Measurements from ENCODE around the gene NHSL2. TPM values are rescaled to one million over a fixed set of nuclear protein-coding genes. Genes with fewer than 3 reads are reported as not detected.

Gene NHSL2
- polyA plus RNA-seq, 2 donors: 0.41 to 0.51 TPM

DNA sequence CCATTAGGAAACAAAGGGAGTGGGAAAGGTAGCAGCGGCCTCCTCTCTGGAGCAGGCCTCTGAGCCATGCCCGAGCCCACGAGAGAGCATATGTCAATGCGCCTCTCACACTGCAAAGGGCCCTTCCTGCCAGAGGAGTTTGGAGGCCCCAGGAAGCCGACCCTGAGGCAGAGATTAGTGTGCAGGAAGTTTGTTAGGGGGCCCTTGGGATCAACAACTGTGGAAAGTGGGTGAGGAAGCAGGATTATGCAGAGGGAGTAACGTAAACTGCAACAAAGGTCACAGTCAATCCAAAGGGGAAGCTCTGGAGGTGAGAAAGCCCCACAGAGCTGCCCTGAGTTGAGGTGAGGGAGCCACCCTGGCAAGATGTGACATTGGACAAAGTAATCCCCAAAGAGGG lies 203.7 kb downstream of the NHSL2 start:
- H3K4me3 ChIP-seq (ENCODE audit: low read depth in 1 of 2, low read length in 2 of 2): no peak overlapping the region
- no peak overlapping the region for H3K27ac ChIP-seq (ENCODE audit: low read depth in 2 of 2, low read length in 1 of 2)
- 67 to 73% methylated on average over 6 of the region's 6 CpGs for WGBS, 2 donors
- H3K36me3 ChIP-seq (ENCODE audit: control insufficient read depth in 2 of 2, insufficient read depth in 2 of 2, low read length in 1 of 2): no peaks in the 10 kb centered on the region
- H3K9me3 ChIP-seq (ENCODE audit: control insufficient read depth in 2 of 2, insufficient read depth in 1 of 2, low read depth in 1 of 2, low read length in 1 of 2): no peaks in the 10 kb centered on the region
- H3K4me1 ChIP-seq (ENCODE audit: control insufficient read depth in 2 of 2, insufficient read depth in 2 of 2, low read length in 1 of 2): no peaks in the 10 kb centered on the region
- H3K27me3 ChIP-seq (ENCODE audit: control insufficient read depth in 1 of 2, insufficient read depth in 2 of 2, low read length in 2 of 2): peaks cover 0 to 7% of the 10 kb centered on the region in 2 donors

DNA sequence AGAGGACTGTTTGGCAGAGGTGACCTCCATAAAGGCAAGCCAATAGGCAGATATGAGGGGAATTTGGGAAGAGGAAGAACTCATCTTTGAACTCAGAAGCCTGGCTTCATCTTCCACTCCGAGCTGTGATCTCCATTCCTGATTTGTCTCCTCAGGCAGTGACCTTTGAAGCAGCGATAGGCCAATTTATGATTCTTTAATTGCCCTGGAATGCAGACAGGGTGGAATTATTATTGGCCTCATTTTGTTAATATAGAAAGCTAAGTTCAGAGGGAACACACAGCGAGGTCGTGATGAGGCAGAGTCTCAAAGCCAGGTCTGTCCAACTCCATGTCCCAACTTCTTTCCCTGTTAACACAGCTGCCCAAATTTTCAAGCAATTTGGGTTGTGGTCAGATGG lies 204.2 kb downstream of the NHSL2 start:
- no peak overlapping the region for H3K27ac ChIP-seq (ENCODE audit: low read depth in 2 of 2, low read length in 1 of 2)

DNA sequence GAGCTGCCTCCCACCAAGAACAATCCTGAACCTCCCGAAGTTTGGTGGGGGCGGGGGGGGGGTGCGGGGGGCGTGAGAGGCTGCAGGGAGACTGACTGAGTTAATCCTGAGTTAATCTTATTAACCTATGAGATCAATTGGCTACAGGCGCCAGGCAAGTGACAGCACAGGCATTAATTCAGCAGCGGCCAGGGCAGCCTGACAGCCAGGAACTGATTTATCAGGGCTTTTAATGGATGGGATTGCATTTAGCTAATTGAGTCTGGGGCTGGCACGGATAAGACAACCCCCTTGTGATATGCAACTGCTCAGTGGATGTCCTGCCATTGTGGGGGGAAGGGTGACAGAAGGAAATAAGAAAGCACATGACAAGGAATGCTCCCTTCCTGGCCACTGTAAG lies 204.7 kb downstream of the NHSL2 start:
- no peaks in the 10 kb centered on the region for H3K36me3 ChIP-seq (ENCODE audit: control insufficient read depth in 2 of 2, insufficient read depth in 2 of 2, low read length in 1 of 2)
- WGBS, 2 donors: 38 to 49% methylated on average over 7 of the region's 7 CpGs
- peaks cover 0 to 7% of the 10 kb centered on the region in 2 donors for H3K27me3 ChIP-seq (ENCODE audit: control insufficient read depth in 1 of 2, insufficient read depth in 2 of 2, low read length in 2 of 2)
- no peak overlapping the region for H3K4me3 ChIP-seq (ENCODE audit: low read depth in 1 of 2, low read length in 2 of 2)
- H3K9me3 ChIP-seq (ENCODE audit: control insufficient read depth in 2 of 2, insufficient read depth in 1 of 2, low read depth in 1 of 2, low read length in 1 of 2): no peaks in the 10 kb centered on the region
- no peaks in the 10 kb centered on the region for H3K4me1 ChIP-seq (ENCODE audit: control insufficient read depth in 2 of 2, insufficient read depth in 2 of 2, low read length in 1 of 2)
- no peak overlapping the region for H3K27ac ChIP-seq (ENCODE audit: low read depth in 2 of 2, low read length in 1 of 2)

More for the DNA sequence above, 204.2 kb downstream of the NHSL2 start:
- peaks cover 0 to 7% of the 10 kb centered on the region in 2 donors for H3K27me3 ChIP-seq (ENCODE audit: control insufficient read depth in 1 of 2, insufficient read depth in 2 of 2, low read length in 2 of 2)
- no peaks in the 10 kb centered on the region for H3K9me3 ChIP-seq (ENCODE audit: control insufficient read depth in 2 of 2, insufficient read depth in 1 of 2, low read depth in 1 of 2, low read length in 1 of 2)
- no peak overlapping the region for H3K4me3 ChIP-seq (ENCODE audit: low read depth in 1 of 2, low read length in 2 of 2)
- H3K4me1 ChIP-seq (ENCODE audit: control insufficient read depth in 2 of 2, insufficient read depth in 2 of 2, low read length in 1 of 2): no peaks in the 10 kb centered on the region
- no peaks in the 10 kb centered on the region for H3K36me3 ChIP-seq (ENCODE audit: control insufficient read depth in 2 of 2, insufficient read depth in 2 of 2, low read length in 1 of 2)
- WGBS, 2 donors: 69 to 80% methylated on average over 4 of the region's 4 CpGs

DNA sequence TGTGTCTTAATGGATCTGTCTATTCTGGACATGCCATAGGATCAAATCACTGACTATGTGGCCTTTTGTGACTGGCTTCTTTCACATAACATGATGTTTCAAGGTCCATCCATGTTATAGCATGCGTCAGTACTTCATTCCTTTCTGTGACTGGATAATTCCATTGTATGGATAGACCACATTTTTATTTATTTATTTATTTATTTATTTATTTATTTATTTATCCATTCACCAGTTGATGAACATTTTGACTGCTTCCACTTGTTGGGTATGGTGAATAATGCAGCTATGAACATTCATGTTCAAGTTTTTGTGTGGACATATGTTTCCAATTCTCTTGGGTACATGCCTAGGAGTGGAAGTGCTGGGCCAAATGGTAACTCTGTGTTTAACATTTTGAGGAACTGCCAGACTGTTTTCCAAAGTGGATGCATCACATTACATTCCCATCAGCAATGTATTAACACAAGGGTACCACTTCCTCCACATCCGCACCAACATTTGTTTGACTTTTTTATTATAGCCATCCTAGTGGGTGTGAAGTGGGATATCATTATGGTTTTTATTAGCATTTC lies 207.1 kb downstream of the NHSL2 start:
- H3K27me3 ChIP-seq (ENCODE audit: control insufficient read depth in 1 of 2, insufficient read depth in 2 of 2, low read length in 2 of 2): peaks cover 0 to 7% of the 10 kb centered on the region in 2 donors
- WGBS, 2 donors: 92 to 97% methylated on average over 2 of the region's 2 CpGs
- no peak overlapping the region for H3K4me3 ChIP-seq (ENCODE audit: low read depth in 1 of 2, low read length in 2 of 2)
- no peaks in the 10 kb centered on the region for H3K9me3 ChIP-seq (ENCODE audit: control insufficient read depth in 2 of 2, insufficient read depth in 1 of 2, low read depth in 1 of 2, low read length in 1 of 2)
- no peak overlapping the region for H3K27ac ChIP-seq (ENCODE audit: low read depth in 2 of 2, low read length in 1 of 2)
- no peaks in the 10 kb centered on the region for H3K36me3 ChIP-seq (ENCODE audit: control insufficient read depth in 2 of 2, insufficient read depth in 2 of 2, low read length in 1 of 2)
- peaks cover 0 to 2% of the 10 kb centered on the region in 2 donors for H3K4me1 ChIP-seq (ENCODE audit: control insufficient read depth in 2 of 2, insufficient read depth in 2 of 2, low read length in 1 of 2)

DNA sequence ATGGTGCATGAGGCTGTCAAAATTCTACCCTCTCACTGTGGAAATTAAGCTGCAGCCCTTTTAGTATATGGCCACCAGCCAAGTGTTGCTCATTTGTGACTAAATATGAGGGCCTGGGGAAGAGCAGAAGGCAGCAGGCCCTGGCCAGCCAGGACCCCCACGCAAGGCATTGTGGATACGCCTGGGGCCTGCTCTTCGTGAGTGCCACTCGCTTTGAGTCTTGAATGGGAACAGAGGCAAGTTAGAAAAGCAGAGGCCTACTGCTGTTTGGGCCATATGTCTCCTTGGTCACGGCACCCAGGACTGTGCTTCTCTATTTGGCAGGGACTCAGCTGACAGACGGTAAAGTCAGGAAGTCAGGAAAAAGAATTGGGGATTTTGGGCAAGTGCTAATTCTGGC lies 210.2 kb downstream of the NHSL2 start:
- H3K4me1 ChIP-seq (ENCODE audit: control insufficient read depth in 2 of 2, insufficient read depth in 2 of 2, low read length in 1 of 2): peaks cover 2% of the 10 kb centered on the region in 2 donors
- WGBS, 2 donors: 53 to 73% methylated on average over 6 of the region's 6 CpGs
- no peaks in the 10 kb centered on the region for H3K9me3 ChIP-seq (ENCODE audit: control insufficient read depth in 2 of 2, insufficient read depth in 1 of 2, low read depth in 1 of 2, low read length in 1 of 2)
- no peak overlapping the region for H3K4me3 ChIP-seq (ENCODE audit: low read depth in 1 of 2, low read length in 2 of 2)
- peaks cover 0 to 1% of the 10 kb centered on the region in 2 donors for H3K27me3 ChIP-seq (ENCODE audit: control insufficient read depth in 1 of 2, insufficient read depth in 2 of 2, low read length in 2 of 2)
- H3K36me3 ChIP-seq (ENCODE audit: control insufficient read depth in 2 of 2, insufficient read depth in 2 of 2, low read length in 1 of 2): no peaks in the 10 kb centered on the region
- peak overlapping the region; percentile 57 to 65 for H3K27ac ChIP-seq (ENCODE audit: low read depth in 2 of 2, low read length in 1 of 2)

DNA sequence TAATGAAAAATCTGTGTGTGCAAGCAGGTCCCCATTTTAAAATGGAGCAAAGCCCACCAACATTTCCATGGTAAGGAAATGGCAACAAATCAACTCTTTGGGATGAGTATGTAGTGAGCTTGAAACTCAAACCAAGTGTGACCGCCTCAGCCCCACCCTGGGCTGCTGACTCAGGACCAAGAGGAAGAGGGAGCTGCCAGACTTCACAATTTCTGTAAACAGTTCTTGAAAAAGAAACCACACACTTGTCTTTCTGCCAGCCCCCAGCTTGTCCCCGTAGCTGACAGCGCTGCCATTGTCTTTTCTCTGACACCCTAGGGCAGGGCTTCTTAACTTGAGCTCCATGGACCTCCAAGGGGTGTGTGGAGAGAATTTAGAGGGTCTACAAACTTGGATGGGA lies 210.7 kb downstream of the NHSL2 start:
- H3K27ac ChIP-seq (ENCODE audit: low read depth in 2 of 2, low read length in 1 of 2): peak overlapping the region; percentile 53 to 65
- no peaks in the 10 kb centered on the region for H3K9me3 ChIP-seq (ENCODE audit: control insufficient read depth in 2 of 2, insufficient read depth in 1 of 2, low read depth in 1 of 2, low read length in 1 of 2)
- 0 to 44% methylated on average over 3 of the region's 3 CpGs for WGBS, 2 donors
- no peak overlapping the region for H3K4me3 ChIP-seq (ENCODE audit: low read depth in 1 of 2, low read length in 2 of 2)
- no peaks in the 10 kb centered on the region for H3K36me3 ChIP-seq (ENCODE audit: control insufficient read depth in 2 of 2, insufficient read depth in 2 of 2, low read length in 1 of 2)
- no peaks in the 10 kb centered on the region for H3K27me3 ChIP-seq (ENCODE audit: control insufficient read depth in 1 of 2, insufficient read depth in 2 of 2, low read length in 2 of 2)
- peaks cover 2% of the 10 kb centered on the region in 2 donors for H3K4me1 ChIP-seq (ENCODE audit: control insufficient read depth in 2 of 2, insufficient read depth in 2 of 2, low read length in 1 of 2)

DNA sequence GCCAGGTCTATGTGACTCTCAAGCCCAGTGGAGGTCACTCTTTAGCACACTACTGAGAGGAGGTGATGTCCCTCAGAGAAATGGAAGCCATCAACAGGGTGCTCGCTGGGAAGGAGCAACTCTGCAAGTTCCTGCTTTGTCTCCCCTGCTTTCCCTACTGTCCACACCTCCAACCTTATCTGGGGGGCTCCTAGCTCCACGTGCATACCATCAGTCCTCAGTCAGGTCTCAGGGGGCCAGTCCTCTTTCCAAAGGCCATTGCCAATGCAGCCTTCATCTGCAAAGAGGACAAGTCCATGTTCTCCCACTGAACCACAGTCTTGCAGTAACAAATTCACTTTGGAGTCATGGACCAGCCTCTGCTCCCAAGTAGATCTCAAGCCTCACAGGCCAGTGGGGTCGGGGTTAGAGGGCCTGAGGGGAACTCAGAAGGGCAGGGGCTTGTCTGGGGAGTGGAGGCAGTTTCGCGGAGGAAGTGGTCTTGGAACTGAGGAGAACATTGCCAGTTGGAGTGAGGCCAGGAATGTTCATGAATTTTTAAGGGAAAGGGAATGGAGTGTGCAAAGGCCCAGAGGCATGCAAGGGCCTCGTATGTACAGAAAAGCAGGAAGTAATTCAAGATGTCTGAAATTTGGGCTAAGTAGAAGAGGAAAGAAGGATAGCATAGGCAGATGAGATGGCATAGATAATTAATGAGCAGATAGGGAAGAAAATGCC lies 212.1 kb downstream of the NHSL2 start:
- Histone ChIP-seq H3K27ac (ENCODE audit: low read depth in 2 of 2, low read length in 1 of 2) (no peak overlapping the region), H3K27me3 (ENCODE audit: control insufficient read depth in 1 of 2, insufficient read depth in 2 of 2, low read length in 2 of 2) (no peaks in the 10 kb centered on the region)

DNA sequence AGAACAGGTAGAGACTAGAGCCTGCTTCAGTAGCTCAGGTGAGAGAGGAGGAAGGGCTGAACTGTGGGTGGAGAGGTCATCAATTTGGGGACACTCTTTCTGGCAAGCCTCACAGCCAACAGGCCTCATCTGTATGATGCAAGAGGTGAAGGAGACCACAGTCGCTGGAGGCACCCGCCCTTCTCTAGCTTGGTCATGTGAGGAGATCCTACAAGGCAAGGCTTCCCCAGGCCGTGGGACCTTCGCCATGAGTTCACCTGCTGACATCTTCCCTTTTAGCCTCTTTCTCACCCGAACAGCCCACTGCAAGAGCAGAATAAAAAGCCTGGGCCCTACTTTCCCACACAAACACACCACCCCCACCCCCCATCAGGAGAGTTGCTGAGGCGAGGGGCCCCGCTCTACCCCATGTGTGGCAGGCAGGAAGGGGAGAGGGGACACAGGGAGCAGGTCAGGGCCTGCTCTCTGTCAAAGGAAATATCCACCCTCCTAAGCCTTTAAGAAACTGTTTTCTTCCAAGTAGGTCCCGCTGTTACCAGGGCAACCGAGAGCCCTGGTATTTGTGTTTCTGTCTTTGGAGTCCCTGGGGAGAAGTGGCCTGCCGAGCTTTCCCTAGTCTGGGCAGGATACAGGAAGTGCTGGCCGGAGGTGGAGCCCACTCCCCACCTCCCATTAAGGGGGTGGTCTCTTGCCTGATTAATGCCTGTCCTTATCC lies 213.0 kb downstream of the NHSL2 start:
- H3K27ac ChIP-seq (ENCODE audit: low read depth in 2 of 2, low read length in 1 of 2): peak overlapping the region; percentile 11 to 40
- H3K4me1 ChIP-seq (ENCODE audit: control insufficient read depth in 2 of 2, insufficient read depth in 2 of 2, low read length in 1 of 2): peaks cover 2% of the 10 kb centered on the region in 2 donors

More for the DNA sequence above, 212.1 kb downstream of the NHSL2 start:
- H3K9me3 ChIP-seq (ENCODE audit: control insufficient read depth in 2 of 2, insufficient read depth in 1 of 2, low read depth in 1 of 2, low read length in 1 of 2): no peaks in the 10 kb centered on the region
- WGBS, 2 donors: 68 to 76% methylated on average over 6 of the region's 6 CpGs
- peaks cover 2% of the 10 kb centered on the region in 2 donors for H3K4me1 ChIP-seq (ENCODE audit: control insufficient read depth in 2 of 2, insufficient read depth in 2 of 2, low read length in 1 of 2)
- H3K4me3 ChIP-seq (ENCODE audit: low read depth in 1 of 2, low read length in 2 of 2): no peak overlapping the region
- no peaks in the 10 kb centered on the region for H3K36me3 ChIP-seq (ENCODE audit: control insufficient read depth in 2 of 2, insufficient read depth in 2 of 2, low read length in 1 of 2)

DNA sequence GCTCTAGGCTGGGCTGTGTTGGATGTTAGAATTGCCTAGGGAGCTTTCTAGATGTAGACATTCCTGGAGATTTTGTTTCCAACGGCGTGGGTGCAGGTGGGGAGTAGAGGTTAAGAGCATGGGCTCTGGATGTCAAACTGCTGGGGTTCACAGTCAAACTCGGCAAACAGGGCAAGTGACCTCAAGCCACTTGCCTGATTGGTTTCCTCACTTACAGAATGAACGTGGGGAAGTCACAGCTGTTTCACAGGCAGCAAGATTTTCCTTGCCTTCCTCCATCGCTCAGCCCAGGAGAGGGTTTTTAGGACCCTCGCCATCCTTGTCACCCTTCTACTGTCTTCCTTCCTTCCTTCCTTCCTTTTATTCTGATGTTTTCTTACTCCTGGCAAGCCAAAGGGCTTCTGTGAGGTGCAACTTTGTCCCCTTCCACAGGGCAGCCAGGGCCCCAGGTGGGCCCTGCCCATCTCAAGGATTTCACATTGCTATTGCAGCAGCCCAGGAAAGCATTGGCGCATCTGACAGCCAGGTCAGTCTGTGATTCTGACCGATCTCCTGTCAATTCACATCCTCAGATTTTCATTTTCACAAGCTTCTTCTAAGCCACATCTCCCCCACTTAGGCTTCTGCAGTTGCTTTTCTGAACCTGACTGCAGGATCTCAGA lies 214.0 kb downstream of the NHSL2 start:
- no peak overlapping the region for H3K4me3 ChIP-seq (ENCODE audit: low read depth in 1 of 2, low read length in 2 of 2)
- H3K27me3 ChIP-seq (ENCODE audit: control insufficient read depth in 1 of 2, insufficient read depth in 2 of 2, low read length in 2 of 2): no peaks in the 10 kb centered on the region
- 64 to 69% methylated on average over 8 of the region's 8 CpGs for WGBS, 2 donors
- no peaks in the 10 kb centered on the region for H3K9me3 ChIP-seq (ENCODE audit: control insufficient read depth in 2 of 2, insufficient read depth in 1 of 2, low read depth in 1 of 2, low read length in 1 of 2)
- no peaks in the 10 kb centered on the region for H3K36me3 ChIP-seq (ENCODE audit: control insufficient read depth in 2 of 2, insufficient read depth in 2 of 2, low read length in 1 of 2)
- peaks cover 2% of the 10 kb centered on the region in 2 donors for H3K4me1 ChIP-seq (ENCODE audit: control insufficient read depth in 2 of 2, insufficient read depth in 2 of 2, low read length in 1 of 2)
- peak overlapping the region in 1 of 2 donors; percentile 36 for H3K27ac ChIP-seq (ENCODE audit: low read depth in 2 of 2, low read length in 1 of 2)

More for the DNA sequence above, 213.0 kb downstream of the NHSL2 start:
- WGBS, 2 donors: 46 to 51% methylated on average over 11 of the region's 11 CpGs
- no peaks in the 10 kb centered on the region for H3K36me3 ChIP-seq (ENCODE audit: control insufficient read depth in 2 of 2, insufficient read depth in 2 of 2, low read length in 1 of 2)
- H3K4me3 ChIP-seq (ENCODE audit: low read depth in 1 of 2, low read length in 2 of 2): no peak overlapping the region
- no peaks in the 10 kb centered on the region for H3K9me3 ChIP-seq (ENCODE audit: control insufficient read depth in 2 of 2, insufficient read depth in 1 of 2, low read depth in 1 of 2, low read length in 1 of 2)
- no peaks in the 10 kb centered on the region for H3K27me3 ChIP-seq (ENCODE audit: control insufficient read depth in 1 of 2, insufficient read depth in 2 of 2, low read length in 2 of 2)

All from esophagus (tissue), 2 donors.